ENCODE data around the gene PPP2R2C.

Gene PPP2R2C

DNA sequence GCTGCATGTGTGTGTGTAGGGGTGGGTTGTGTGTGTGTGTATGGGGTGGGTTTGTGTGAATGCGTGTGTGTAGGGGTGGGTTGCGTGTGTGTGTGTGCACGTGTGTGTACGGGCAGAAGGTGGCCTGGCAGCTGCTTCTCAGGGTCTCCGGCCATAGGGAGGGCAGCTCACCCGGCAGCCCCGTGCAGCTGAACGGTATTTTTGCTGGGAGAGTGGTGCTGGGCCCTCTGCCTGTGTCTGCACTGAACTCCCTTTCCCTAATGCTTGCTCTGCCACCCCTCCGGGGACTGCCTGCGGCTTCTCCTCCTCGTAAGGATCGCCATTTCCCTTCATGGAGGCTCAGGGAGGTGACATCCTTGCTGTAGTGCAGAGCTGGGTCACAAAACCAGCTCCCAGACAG, 172.5 kb downstream of the PPP2R2C start:
- TF ChIP-seq, protein P1, sequence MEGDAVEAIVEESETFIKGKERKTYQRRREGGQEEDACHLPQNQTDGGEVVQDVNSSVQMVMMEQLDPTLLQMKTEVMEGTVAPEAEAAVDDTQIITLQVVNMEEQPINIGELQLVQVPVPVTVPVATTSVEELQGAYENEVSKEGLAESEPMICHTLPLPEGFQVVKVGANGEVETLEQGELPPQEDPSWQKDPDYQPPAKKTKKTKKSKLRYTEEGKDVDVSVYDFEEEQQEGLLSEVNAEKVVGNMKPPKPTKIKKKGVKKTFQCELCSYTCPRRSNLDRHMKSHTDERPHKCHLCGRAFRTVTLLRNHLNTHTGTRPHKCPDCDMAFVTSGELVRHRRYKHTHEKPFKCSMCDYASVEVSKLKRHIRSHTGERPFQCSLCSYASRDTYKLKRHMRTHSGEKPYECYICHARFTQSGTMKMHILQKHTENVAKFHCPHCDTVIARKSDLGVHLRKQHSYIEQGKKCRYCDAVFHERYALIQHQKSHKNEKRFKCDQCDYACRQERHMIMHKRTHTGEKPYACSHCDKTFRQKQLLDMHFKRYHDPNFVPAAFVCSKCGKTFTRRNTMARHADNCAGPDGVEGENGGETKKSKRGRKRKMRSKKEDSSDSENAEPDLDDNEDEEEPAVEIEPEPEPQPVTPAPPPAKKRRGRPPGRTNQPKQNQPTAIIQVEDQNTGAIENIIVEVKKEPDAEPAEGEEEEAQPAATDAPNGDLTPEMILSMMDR (IDR thresholded peaks at IDR 0.05; ENCODE audit: low read depth, low read length), result no peak
- TF ChIP-seq, protein P2, sequence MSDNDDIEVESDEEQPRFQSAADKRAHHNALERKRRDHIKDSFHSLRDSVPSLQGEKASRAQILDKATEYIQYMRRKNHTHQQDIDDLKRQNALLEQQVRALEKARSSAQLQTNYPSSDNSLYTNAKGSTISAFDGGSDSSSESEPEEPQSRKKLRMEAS (IDR thresholded peaks at IDR 0.05; ENCODE audit: low read depth, low read length), result no peak
- no peak for TF ChIP-seq MYC (IDR thresholded peaks at IDR 0.05; ENCODE audit: low read depth, low read length)
- no peak for TF ChIP-seq POLR2A (IDR thresholded peaks at IDR 0.05; ENCODE audit: extremely low read depth, insufficient read length)
- H3K4me3 ChIP-seq (ENCODE audit: low read depth, low read length), result no peak overlapping the region
- DNase-seq (ENCODE audit: low read depth), result no peak

DNA sequence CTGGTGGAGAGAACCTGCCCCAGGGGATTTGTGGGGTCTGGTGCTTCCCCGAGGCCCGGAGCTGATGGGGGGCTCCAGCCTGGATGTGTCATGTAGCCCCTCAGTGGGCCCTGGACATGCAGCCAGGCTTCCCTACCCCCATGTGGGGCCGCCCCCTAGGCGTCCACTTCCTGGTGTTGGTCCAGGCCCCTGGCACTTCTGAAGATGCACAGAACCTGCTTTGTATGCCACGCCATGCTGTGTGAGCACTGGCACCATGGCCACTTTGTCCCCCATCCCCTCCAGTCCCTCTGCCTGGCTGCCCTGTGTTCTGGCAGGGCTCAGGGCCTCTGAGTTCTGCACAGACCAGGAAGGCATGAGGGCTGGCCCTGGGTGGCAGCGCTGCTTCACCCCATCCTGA, 173.6 kb downstream of the PPP2R2C start:
- DNase-seq (ENCODE audit: low read depth), result no peak
- TF ChIP-seq MYC (IDR thresholded peaks at IDR 0.05; ENCODE audit: low read depth, low read length), result no peak
- H3K4me3 ChIP-seq (ENCODE audit: low read depth, low read length), result no peak overlapping the region

DNA sequence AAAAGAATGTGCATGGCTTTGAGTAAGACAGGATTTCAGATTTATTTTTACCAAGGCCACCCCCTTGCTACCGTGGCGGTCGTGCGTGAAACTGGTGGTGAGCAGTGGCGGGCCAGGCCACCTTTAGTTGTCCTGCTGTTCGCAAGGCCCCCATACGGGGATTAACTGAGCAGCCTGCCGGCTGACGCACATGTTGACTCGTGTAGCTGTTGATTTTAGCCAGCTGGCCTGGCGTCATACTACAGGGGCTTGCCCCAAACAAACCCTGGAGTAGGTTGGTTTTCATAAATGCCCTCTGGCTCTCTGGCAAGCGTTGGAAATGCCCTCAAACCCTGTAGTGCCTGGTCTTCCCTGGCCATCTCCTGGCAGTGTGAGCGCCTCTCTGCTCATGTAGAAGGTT, 174.4 kb downstream of the PPP2R2C start:
- no peak for DNase-seq (ENCODE audit: low read depth)
- TF ChIP-seq MYC (IDR thresholded peaks at IDR 0.05; ENCODE audit: low read depth, low read length), result no peak
- no peak for TF ChIP-seq POLR2A (IDR thresholded peaks at IDR 0.05; ENCODE audit: extremely low read depth, insufficient read length)
- TF ChIP-seq, protein P2 (IDR thresholded peaks at IDR 0.05; ENCODE audit: low read depth, low read length), result no peak
- TF ChIP-seq, protein P1 (IDR thresholded peaks at IDR 0.05; ENCODE audit: low read depth, low read length), result no peak

DNA sequence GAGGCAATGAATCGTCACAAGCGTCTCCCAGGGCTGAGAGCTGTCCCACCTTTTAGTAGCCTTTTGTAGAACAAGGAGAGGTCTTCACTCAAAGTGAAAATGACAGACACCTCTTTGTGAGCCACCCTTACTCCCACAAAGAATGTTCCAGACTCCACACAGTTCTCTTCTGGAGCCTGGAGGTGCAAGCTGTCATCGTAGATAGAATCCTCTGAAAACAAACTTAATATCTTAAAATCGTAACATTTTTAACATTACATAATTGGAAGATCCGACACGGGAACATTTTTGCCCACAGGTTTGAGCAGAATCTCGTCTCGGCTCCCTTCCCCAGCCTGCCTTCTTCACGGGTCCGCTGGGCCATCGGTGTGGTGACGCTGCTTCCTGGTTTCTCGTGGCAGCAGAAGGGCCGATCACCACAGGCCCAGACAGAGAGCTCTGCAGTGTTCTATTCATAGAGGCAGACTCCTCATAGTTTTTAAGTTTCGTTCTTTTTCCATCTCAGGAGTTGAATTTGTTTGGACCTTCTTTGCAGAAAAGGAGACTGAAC, 175.1 kb downstream of the PPP2R2C start:
- no peak overlapping the region for H3K4me3 ChIP-seq (ENCODE audit: low read depth, low read length)
- TF ChIP-seq POLR2A (IDR thresholded peaks at IDR 0.05; ENCODE audit: extremely low read depth, insufficient read length) (no peak), MYC (IDR thresholded peaks at IDR 0.05; ENCODE audit: low read depth, low read length) (no peak)
- TF ChIP-seq, protein P2 (IDR thresholded peaks at IDR 0.05; ENCODE audit: low read depth, low read length), result no peak
- TF ChIP-seq, protein P1 (IDR thresholded peaks at IDR 0.05; ENCODE audit: low read depth, low read length), result no peak
- DNase-seq (ENCODE audit: low read depth), result no peak

More for the DNA sequence above, 174.4 kb downstream of the PPP2R2C start:
- H3K4me3 ChIP-seq (ENCODE audit: low read depth, low read length), result no peak overlapping the region

DNA sequence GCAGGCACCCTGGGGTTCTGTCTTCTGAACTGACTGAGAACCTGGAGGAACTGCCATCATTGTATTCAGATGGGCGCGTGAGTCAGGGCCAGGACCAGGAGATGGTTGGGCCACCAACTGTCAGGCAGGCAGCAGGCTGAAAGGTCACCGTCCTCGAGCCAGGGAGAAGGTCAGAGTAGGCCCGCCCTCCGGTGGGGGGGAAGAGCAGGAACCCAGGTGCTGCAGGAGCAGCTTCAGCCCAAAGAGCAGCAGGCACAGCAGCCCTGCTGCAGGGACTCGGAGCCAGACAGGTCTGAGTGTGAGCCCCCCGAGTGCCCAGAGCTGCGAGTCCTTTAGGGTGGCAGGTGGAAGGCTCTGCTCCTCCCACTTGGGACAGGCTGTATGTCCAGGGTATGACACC, 176.4 kb downstream of the PPP2R2C start:
- no peak for DNase-seq (ENCODE audit: low read depth)
- TF ChIP-seq POLR2A (IDR thresholded peaks at IDR 0.05; ENCODE audit: extremely low read depth, insufficient read length) (no peak), MYC (IDR thresholded peaks at IDR 0.05; ENCODE audit: low read depth, low read length) (no peak)
- TF ChIP-seq, protein P1 (IDR thresholded peaks at IDR 0.05; ENCODE audit: low read depth, low read length), result no peak
- TF ChIP-seq, protein P2 (IDR thresholded peaks at IDR 0.05; ENCODE audit: low read depth, low read length), result no peak
- H3K4me3 ChIP-seq (ENCODE audit: low read depth, low read length), result no peak overlapping the region

DNA sequence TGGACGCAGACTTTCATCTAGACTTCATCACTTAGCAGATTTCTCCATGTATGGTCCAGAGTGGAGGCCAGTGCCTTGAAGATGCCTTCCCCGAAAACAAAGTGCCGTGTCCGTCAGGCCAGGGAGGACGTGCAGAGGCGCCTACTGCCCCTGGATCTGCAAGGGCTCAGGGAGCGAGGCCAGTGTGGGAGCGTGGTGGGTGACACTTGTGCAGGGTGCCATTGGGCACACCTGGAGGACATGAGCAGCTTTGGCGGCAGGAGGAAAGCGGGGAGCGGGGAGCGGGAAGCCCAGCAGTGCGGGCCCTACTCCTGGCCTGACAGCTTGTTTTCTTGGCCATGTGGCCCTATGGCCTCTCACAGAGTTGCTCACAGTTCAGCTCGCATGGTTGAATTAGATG, 176.9 kb downstream of the PPP2R2C start:
- no peak for DNase-seq (ENCODE audit: low read depth)
- TF ChIP-seq MYC (IDR thresholded peaks at IDR 0.05; ENCODE audit: low read depth, low read length), result no peak
- TF ChIP-seq, protein P2 (IDR thresholded peaks at IDR 0.05; ENCODE audit: low read depth, low read length), result no peak
- TF ChIP-seq POLR2A (IDR thresholded peaks at IDR 0.05; ENCODE audit: extremely low read depth, insufficient read length), result no peak
- TF ChIP-seq, protein P1 (IDR thresholded peaks at IDR 0.05; ENCODE audit: low read depth, low read length), result no peak
- no peak overlapping the region for H3K4me3 ChIP-seq (ENCODE audit: low read depth, low read length)

All from NB4 (cell line).